ENCODE data around the gene IGFBP5. TPM values are rescaled to one million over a fixed set of nuclear protein-coding genes. Genes with fewer than 3 reads are reported as not detected.
A peak's percentile ranks its signal among the peaks of the same experiment; 100 is the strongest.

IGFBP5 gene
- total RNA-seq, 1 experiment from 2014 or later = 4.4 TPM

DNA sequence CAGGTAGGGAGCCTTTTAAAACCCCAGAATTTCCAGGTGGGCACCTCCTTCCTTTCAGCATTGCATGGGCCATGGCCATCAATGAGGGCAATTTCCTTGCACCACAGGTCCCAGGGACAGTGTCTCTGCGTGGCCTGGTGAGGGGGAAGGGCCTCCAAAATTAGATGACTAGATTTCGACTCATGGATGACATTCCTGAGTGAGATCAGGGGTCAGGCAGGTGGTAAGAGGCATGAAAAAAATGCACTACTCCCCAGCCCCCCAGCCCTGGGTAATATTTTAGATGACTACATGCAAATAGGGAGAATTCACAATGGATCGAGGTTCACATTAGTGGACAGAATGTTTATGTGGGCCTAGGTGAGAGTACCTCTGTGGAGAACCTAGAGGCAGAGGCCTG is 19.0 kb upstream of the IGFBP5 start:
- peak; percentile 72 for DNase-seq (ENCODE audit: low spot score)

DNA sequence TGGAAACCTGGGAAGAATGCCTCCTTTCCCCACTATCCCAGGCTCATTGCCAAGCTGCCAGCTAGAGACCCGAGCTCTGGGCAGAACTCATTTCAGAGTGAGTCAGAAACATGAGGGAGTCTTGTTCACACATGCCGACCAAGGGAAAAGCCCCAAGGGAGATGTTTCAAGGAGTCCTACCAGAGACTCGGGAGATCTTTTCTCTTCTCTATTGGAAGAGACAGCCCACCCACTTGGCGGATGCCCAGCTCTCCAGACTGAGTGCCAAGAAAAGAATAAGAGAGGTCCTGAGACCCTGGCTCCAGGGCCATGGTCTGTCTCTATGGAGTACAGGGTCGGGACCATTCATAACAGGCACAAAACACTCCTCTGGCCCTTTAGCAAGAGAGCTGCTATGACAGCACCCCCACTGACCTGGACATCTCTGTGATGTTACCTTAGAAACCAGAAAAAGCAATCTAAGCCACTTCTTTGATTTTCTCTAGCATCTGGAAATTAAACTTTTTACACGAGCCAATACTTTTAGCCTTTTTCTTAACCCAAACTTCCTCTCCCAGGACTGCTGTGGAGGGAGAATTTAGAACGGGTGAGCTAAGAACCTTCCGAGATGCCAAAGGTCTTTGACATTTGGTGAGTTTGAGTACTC is 18.5 kb upstream of the IGFBP5 start:
- DNase-seq (ENCODE audit: low spot score) = peak; percentile 85

DNA sequence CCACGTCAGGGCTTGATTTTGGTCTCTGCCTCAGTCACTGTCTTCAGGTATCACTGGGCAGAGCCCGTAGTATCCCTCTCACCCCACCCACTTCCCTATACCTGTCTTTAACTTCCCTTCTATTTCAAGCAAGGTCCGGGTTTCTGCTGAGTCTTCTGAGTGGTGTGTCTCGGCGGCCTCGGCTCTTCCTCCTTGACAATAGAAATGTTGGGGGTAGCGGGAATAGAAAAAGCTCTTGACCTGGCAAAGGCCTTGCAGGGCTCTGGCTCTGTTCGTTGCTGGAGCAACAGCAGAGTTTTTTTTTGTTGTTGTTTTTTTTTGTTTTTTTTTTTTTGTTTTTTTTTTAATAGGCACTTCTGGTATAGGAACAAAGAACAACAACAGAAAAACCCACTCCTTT is 16.0 kb upstream of the IGFBP5 start:
- no peak for DNase-seq (ENCODE audit: low spot score)

DNA sequence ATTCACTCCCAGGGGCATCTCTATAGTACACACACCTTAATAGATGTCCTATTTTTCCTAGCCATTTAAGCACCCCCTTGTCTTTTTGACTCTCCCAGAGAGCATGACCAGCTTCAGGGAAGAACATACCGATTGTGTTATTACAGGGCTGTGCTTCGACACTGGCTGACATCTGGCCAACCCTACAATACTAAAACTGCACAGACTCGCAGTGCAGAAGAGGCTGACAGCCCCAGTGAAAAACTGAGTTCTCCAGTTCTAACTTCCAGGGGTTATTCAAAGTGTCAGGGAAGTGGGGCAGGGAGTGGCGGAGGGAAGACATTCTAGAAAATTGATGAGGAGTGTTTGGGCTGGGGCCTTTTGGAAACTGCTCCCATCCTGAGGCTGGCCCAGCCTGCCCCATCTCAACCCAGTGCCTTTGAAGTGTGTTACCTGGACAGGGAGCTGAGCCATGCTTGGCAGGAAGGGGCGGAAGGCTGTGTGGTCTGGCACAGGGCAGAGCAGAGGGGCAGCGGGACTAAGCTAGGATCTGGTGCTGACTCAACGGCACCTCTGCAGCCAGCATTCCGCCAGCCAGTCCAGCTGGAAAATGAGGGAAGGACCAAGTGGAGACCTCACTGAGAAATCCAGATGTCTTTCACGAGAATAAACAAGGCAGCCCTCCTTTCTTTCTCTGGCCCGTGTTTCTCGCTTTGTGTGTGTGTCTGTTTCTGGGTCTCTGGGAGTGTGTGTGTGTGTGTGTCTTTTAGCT is 15.4 kb upstream of the IGFBP5 start:
- DNase-seq (ENCODE audit: low spot score) = no peak

DNA sequence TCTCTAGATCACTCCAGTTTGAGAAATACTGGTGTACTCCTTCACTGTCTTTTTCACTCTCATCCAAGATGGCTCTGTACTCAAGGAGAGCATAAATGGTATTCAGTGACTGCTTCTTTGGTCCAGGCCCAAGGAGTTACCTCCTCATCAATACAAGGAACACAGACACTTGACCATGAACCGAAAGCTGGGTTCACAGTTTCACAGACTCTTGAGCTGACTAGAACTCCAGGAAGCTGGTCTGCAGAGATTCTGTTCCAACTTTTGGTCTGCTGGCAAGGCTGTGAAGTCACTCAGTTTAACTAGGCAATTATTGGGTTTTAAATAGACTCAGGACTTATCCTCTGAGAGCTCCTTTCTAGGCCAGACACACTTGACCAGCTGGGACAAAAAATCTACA is 7.4 kb upstream of the IGFBP5 start:
- DNase-seq (ENCODE audit: low spot score) = no peak

DNA sequence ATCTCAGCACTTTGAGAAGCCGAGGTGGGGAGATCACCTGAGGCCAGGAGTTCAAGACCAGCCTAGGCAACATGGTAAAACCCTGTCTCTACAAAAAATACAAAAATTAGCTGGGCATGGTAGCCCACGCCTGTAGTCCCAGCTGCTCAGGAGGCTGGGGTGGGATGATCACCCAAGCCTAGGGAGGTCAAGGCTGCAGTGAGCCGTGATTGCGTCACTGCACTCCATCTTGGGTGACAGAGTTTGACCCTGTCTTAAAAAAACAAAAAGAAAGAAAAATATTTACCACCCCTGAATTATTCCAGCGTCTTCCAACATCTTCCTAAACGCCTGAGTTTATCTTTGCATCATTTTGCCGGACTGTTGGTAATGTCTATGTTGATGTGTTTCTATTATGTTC is 6.2 kb upstream of the IGFBP5 start:
- DNase-seq (ENCODE audit: low spot score) = no peak

DNA sequence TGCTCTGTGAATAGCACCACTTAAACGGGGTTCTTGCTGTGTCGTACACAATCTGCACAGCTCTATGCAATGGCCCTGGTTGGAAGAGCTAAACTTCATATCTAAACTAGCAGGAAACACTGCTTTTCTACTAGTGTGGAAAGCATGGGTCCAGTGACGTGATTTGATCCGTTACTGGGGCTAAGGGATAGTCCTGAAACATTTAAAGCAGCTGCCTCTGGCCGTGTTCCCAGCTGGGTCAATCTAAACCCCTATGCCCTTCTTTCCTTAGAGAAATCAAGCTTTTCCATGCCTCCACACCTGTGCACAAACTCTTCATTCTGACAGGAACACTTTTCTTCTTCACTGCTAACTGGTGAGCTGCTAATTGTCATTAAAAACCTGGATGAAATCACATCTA is 5.4 kb upstream of the IGFBP5 start:
- DNase-seq (ENCODE audit: low spot score) = no peak

DNA sequence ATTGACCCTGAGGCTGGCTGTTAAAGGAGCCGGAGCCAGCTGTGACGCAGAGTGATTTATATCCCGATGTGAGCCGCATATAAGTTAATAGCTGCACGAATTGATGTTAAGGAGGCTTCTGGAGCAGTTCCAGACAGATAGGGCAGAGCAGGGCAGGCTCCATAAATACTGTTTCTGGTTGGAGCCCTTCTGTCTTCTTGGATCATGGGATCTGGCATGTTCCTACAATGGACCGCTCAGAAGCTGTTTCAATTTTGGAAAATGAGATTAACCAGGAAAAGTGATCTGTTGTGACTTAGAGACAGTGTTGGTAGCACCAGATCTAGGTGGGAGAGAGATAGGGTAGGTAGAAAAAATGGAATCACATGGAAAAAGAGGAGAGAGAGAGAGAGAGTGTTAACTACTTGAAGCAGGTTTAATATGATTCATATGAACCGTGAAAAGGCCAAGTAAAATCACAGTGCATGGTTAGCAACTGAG is 4.8 kb upstream of the IGFBP5 start:
- no peak for DNase-seq (ENCODE audit: low spot score)

DNA sequence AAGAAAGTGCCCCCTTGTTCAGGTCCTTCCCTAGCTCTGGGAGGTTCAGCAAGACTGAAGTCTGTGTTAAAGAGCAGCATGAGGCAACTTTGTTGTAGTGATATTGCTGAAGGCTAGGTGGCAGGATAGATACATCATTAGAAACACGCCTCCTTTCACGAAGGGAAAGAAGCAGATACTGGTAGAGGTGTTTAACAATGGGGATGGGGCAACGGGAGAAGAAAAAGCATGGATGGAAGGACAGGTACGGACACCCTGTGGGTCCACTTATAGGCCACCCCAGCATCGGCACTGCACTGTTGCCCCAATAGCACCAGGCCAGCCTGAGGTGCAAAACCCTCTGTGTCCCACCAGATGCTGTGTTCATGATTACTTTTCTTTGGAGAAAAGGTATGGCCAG is 3.5 kb upstream of the IGFBP5 start:
- peak; percentile 76 for DNase-seq (ENCODE audit: low spot score)

DNA sequence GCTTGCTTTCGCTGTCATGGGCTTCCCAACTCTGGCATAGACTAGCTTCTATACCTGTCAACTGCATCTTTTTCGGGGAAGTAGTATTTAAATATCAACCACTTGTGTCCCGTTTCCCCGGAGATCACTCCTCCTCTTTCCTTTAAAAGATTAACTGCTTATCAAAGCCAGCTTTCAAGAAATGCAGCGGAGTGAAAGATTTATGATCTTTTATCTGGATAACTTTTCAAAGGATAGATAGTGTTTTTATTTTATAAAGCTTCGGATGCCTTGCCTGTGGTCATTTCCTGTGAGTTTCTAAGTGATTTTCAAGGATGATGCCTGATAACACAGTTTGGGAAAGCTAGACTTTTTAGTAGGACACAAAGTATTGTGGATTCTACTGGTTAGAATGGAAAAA is 2.9 kb upstream of the IGFBP5 start:
- no peak for DNase-seq (ENCODE audit: low spot score)

DNA sequence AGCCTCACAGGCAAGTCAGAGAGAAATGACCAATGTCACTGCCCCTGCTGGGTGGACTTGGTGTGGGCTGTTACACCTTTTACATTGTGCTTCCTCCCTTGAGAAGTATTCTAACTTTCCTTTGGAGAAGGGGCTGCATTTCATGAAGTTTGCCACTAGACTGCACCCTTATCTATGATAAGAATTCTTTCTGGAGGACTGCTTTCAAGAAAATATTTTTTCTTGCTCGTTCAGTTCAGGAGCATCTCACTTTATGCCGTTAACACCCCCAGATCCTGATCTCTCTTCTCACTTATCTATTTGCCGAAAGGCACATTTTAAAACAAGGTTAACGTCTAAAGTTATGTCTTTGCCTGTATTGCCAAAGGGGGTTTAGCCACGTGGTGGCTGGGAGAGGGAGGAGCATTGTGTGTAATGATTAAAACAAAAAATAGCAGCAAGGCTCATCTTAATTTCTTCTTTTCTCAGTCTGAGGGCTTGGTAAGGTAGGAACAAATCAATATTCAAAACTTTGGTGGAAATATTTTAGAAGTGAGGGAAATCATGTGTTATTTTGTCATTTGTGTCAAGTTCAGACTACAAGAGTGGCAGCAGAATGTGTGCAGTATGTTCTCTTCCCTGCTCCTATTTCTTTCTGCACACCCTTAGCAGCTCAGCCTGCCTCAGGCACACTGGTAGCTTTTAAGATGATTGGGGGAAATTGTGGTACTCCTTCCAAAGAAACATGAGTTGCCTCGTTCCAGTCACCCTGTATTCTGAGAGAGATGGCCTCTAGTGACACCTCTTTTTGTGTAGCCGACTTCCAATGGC is 1.6 kb upstream of the IGFBP5 start:
- DNase-seq (ENCODE audit: low spot score) = peak; percentile 64

DNA sequence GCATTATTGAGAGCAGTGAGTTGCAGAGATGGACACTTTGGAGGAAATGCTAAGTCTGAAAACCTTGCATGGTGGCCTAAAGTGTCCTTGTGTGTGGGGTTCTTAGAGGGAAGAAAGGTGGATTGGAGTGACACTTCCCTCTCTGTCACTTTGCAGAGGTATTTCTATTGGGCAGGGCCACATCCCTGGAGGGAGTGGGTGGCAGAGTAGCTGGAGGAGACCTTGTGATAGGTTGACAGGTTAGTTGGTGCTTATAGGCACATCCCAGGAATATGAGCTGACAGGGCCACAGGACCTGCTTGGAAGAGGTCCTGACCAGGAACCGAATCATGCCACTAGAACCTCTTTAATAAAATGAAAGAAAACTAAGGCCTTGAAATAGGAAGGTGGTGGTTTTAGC is 972 bp upstream of the IGFBP5 start:
- DNase-seq (ENCODE audit: low spot score) = no peak

DNA sequence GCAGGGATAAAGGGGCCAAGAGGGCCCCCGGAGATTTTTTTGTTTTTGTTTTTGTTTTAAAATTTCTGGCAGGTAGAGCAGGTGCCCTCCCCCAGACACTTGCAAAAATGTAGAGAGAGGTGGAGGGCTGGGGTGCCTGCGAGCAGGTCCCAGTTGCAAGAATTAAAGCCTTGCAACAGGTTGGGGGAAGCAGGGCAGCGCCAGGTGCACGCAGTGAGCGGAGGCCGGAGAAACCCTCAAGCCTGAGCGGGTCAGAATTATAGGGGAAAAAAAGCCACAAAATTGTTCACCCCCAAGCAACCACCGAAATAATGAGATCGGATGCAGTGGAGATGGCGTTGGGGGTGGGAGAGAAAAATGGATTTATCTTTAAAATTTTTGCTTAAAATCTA is 527 bp downstream of the IGFBP5 start:
- DNase-seq (ENCODE audit: low spot score) = no peak

DNA sequence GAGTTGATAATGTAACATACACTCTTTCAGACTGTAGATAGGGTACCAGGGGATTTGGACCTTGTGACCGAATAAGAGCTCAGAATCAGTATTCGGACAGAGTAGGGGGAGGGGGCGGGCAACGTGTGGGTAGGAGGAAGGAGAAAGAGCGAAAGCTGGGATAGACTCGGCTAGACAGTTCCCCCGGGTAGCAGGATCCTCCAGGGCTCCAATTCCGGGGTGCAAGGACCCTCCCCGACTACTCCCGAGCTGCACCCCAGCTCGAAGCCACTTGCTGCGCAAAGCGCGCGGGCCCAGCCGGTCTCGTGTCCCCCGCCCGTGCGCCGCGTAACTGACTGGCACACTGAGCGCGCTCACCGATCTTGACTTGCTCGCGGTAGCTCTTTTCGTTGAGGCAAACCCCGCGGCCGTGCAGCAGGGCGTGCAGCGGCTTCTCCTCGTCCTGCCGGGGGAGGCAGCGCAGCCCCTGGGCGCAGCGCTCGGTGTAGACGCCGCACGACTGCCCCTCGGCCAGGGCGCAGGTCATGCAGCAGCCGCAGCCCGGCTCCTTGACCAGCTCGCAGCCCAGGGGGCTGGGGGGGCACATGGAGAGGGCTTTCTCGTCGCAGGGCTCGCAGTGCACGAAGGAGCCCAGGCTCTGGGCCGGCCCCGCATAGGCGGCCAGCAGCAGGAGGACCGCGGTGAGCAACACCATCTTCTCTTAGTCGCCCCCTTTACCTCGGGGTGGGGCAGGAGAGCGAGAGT is 1.1 kb downstream of the IGFBP5 start:
- DNase-seq (ENCODE audit: low spot score) = no peak

DNA sequence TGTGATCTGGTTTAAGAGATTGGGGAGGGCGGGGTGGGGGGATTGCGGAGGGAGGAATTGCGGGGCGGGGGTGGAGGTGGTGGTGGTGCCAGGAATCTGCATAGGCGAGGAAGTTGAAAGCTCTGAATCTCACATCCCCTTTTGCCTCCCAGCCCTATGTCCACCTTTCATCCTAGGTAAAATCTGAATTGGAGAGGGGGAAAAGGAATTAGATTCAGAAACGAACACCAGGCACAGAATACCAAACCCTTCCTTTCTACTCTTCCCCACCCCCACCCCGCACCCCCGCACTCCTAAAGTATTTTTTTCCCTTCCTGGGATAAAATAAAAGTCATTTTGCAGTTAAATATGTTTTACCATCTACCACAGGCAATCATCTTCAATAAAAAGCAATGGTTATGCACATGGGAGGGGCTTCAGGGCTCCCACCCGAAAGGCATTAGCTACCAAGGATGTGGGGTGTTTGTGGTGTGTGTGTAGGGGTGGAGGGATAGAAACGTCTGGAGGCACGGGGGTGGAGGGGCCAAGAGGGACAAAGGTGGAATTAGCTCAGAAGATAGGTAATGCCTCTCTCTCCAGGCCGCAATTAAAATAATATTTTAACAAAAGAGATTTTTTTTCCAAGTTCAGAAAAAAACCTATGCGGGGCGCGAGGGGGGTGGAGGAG is 1.8 kb downstream of the IGFBP5 start:
- no peak for DNase-seq (ENCODE audit: low spot score)

DNA sequence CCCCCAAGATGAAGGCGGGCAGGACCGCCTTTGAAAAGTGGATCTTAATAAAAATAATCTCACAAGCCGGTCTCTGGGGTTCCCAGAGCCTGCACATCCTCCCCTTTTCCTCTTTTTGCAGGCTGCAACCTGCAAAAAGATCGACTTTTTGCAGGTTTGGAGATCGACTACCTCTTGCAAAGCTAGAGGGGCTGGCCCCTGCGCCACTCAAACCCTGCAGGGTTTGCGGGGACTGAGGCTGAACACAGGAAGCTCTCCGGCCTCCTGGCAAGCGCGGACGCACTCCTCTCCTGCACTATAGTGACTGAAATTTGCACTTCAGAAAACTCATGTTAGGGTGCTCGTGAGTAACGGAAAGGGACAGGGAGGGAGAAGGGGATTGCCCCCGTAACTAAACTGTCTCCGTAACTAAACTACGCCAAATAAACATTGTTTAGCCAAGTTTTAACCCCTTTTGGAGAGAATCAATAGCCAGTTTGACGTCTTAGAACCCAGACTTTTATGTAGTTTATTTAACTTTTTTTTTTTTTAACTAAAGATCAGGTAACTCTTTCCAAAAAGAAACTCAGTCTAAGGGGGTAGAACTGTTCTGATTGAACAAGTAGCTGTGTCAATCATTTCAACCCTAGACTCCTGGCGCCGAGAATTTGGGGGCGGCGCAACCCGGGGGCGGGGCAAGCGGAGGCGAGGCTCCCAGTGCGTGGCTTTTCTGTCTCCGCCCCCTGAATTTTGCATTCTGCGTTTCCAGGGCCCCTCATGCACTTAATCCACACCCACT is 2.5 kb downstream of the IGFBP5 start:
- peak; percentile 44 for DNase-seq (ENCODE audit: low spot score)

DNA sequence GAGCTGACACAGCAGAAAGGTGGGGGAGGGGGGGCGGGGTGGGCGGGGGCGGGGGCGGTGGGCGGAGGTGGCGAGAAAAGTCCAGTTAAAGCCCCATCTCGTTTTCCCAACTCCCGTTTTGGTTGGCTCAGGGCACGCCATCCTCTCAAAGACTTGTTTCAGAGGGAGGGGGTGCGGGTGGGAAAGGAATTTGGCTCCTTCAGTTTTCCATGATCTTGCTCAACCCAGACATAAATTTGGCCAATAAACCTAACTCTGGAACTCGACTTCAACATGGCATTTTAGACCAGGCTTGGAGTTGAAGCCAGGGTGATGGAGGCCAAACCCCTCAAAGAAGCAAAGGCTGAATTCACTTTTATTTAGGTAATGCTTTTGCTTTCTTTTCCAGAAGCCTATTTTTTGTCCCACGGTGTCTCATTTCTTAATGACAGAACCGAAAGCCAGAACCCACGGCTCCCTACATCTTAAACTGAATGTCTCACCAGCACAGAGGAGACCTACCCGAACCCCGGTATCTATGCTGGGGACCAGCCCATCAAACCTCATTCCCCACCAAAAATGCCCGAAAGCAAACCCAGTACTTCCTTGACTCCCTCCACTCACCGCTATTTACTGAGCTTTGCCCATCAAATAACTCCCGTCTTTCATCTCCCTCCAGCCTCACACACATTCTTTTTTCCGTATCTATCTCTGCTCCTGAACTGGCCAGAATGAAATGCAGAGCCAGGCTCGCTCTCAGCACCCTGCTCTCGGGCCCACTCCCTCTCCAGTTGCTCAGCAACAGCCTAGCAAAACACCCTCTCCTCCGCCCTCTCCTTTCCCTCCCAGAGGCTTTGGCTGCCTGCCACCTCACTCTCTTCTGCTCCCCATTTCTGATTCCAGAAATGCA is 4.3 kb downstream of the IGFBP5 start:
- DNase-seq (ENCODE audit: low spot score) = peak; percentile 52

DNA sequence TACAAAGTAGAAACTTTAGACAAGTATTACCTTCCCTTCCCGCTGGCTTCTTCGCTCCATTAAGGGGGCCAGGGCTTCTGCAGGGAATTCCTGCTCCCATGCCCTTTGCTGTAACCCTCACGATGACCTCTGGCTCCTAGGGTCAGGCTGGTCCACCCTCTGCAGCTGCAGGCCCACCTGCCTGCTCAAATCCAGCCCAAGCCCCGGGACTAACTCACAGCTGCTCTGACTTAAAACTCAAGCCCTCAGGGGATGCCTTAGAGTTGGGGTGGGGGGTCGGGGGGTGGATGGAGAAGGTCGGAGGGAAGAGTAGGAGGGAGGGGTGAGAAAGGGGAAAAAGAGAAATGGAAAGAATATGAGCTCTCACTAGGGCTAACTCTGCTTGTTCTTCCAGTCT is 4.9 kb downstream of the IGFBP5 start:
- DNase-seq (ENCODE audit: low spot score) = no peak

DNA sequence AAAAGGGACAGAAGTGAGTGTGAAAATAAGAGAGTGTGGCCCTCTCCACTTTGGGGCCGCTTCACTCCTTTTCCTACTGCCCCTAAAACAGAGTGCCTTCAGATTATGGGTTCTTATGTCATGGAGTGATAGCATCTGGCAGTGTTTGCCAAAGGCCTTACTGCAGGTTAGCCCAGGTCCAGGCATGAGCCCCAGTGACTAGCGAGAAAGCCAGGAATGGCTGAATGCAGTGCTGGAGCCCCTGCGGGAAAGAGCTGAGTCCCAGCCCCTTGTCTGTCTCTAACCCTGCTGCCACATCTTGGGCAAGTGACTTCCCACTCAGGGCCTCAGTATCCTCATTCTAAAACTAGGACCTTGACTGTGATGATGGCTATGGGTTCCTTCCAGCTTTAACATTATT is 6.0 kb downstream of the IGFBP5 start:
- DNase-seq (ENCODE audit: low spot score) = no peak
